ENCODE measurements around the gene OSTN.

- no peak for TF ChIP-seq ZNF274 (IDR thresholded peaks at IDR 0.05; ENCODE audit: low read depth, low read length)
- no peak for TF ChIP-seq SUZ12 (IDR thresholded peaks at IDR 0.05; ENCODE audit: extremely low read depth, insufficient read depth, insufficient read length)
- no peak for TF ChIP-seq YY1 (IDR thresholded peaks at IDR 0.05; ENCODE audit: insufficient read depth, insufficient read length)
Observed at GRCh38 chr3:191313296-191313695, 114.3 kb downstream of the OSTN start.

Data from NT2/D1 (cell line).